T-helper 2 cell (primary cell): ENCODE measurements around the gene SPTBN1.
A peak's percentile ranks its signal among the peaks of the same experiment; 100 is the strongest.

ENCODE experiments used
- DNase-seq, 5 experiments: peaks; one replicate each; pipeline versions ENCODE4 v3.0.0 to v3.0.0-alpha.2; 2012 to 2022

SPTBN1 gene

GRCh38 chr2:54434711-54435110 is 21.4 kb upstream of the SPTBN1 start:
- no peak for DNase-seq

DNA sequence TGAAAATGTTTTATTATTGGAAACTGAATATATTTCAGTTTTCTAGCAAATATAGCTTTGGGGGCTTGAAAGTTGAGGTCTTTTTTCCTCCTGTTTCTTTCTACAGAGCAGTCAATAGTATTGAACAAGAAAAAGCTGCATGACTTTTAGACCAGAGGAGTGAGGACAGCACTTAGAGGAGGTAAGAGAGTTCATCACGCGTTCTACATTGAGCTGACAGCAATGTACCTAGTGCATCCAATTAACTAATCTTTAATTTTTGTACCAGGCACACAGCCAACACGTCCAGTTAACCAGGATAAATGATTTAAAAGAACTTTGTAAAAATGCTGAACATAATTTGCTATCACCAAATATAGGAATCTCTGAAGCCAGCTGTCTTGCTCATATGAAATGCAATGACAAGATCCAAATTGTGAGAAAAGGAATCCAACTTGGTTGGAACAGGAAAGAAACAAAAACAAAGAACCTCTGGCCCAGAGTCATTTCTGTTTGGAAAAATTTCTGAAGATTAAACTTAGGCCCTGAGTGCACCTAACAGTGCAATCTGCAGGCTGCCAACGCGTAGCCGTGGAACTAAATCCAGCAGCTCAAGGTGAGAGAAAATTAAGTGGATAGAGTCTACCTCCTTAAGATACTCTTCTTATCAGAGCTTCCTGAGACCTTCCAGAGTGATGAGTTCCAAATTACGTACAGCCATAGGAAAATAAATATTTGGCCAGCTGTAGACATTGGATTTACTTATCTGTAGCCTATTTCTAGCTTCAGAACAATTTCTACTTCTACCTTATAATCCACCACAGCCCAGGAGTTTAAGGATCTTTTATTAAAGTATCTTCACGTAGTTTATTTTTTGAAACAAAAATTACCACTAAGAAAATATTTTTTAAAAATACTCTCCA is 20.6 kb upstream of the SPTBN1 start:
- DNase-seq: no peak

GRCh38 chr2:54437588-54437987 is 18.5 kb upstream of the SPTBN1 start:
- peak in 1 of 5 experiments; percentile 37 for DNase-seq

- DNase-seq: no peak
Observed at GRCh38 chr2:54438271-54438670, 17.9 kb upstream of the SPTBN1 start.

DNA sequence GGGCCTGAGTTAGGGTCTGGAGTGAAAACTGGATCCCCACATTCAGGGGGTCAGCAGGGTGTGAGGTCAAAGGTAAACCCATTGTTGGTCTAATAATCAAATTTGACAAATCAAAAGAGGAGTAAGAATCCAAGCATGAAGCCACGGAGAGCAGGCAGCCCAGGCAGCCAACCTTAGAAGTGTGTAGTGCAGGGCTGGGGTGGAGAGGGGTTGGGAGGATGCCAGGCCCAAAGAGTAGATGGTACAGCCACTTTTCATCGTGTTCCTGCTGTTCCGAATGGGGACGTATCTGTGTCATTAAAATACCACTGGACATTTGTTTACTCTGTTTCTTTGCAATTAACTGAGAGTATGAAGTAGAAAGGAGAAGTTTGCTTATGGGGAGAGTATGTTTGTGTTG is 16.5 kb upstream of the SPTBN1 start:
- DNase-seq: no peak

GRCh38 chr2:54440050-54440449 is 16.1 kb upstream of the SPTBN1 start:
- DNase-seq: no peak

DNA sequence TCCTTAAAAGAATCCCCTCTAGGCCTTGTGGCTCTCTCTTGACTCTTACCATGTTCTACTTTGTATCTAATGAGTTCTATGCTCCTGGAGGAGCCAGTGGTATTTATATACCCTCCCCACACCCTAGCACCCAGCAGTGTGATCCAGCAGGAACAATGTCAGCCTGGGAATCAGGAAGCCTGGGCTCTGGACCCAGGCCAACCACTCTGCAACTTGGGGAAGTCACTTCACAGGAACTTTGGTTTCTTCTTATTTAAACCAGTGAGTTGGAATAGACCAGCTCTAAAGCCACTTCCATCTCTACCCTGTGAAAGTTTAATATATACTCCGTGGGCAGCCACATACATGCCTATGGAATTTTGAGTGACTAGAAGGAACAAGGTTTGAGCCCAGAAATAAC is 11.6 kb upstream of the SPTBN1 start:
- no peak for DNase-seq

DNA sequence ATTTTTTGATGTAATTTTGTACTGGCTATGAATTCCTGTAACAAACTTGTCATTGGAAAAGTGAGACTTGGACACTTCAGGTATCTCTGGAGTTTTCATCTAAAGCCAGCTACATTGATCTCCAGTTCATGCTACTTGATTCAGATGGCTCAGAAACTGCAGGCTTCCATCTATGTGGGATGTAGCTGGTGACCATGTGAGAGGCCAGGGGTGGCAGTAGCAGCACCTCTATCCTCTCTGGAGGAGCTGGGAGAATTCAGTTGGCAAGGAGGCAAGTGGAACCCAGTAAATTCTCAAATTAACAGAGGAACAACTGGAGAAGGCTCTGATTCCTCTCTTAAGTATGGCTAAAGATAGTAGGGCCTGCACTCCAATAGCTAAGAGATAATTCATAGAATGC is 10.0 kb upstream of the SPTBN1 start:
- DNase-seq: no peak

DNA sequence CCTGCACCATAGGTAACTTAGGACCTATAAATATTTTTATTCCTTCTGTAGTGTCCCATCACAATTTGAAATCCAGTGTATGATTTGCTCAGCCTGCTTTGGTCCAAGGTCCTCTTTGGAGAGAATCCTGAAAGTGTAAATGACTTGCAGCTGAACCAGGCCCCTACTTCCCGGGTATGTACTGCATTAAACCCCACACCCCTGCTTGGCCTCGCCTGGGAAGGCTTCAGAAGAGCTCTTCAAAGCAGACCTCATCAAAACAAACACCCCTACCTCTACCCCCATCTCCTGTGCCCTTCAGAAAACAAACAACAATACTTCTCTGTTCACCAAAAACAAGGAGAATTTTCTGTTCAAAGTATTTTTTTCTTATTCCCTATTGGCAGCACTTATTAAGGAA is 9.5 kb upstream of the SPTBN1 start:
- DNase-seq: no peak

- no peak for DNase-seq
Observed at GRCh38 chr2:54454548-54455130, 1.5 kb upstream of the SPTBN1 start.

- no peak for DNase-seq
Observed at GRCh38 chr2:54455131-54455562, 980 bp upstream of the SPTBN1 start.

- DNase-seq: no peak
Observed at GRCh38 chr2:54456362-54456611, 160 bp downstream of the SPTBN1 start.

- peak in 1 of 5 experiments; percentile 19 for DNase-seq
Observed at GRCh38 chr2:54456612-54457322, 640 bp downstream of the SPTBN1 start.

- peak in 1 of 5 experiments; percentile 37 for DNase-seq
Observed at GRCh38 chr2:54457323-54458023, 1.3 kb downstream of the SPTBN1 start.

- peak in 1 of 5 experiments; percentile 4 for DNase-seq
Observed at GRCh38 chr2:54459037-54459441, 2.9 kb downstream of the SPTBN1 start.

GRCh38 chr2:54461261-54461660 is 5.1 kb downstream of the SPTBN1 start:
- no peak for DNase-seq

GRCh38 chr2:54464341-54464740 is 8.2 kb downstream of the SPTBN1 start:
- no peak for DNase-seq

DNA sequence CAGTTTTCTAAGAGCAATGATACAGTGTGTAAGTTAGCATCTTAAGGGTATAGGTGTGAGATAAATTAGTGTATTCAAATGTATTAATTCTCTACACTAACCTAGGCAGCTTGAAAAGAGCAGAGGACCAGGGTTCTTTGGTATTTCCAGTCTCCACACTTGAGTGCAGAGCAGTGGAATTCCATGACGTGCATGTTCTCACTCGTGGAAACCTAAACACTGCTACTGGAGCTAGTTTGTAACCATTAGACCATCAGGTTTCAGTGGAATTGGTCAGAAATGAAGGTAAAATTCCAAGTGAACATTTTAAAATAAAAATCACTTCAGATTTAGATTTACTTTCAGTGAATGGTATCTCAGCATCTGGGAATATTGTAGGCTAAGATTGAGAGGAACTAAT is 9.0 kb downstream of the SPTBN1 start:
- no peak for DNase-seq

DNA sequence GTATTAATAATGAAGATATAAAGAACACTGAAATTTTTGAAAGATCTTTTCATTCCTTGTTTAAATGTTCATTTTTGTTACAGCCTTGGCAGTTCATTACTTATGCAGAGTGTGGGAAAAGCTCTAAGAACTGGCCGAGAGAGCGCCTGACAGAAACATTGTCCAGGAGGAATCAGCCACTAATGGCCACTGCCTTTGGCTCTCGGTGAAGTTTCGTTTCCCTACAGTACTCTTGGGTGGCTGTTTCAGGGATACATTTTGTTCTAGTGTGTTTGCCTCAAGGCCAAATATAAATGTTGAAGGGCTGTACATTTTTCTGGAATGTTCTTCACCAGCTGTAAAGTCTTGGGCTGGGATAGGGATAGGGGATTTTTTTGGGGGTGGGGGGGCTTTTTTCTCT is 10.7 kb downstream of the SPTBN1 start:
- no peak for DNase-seq

- no peak for DNase-seq
Observed at GRCh38 chr2:54468673-54469072, 12.5 kb downstream of the SPTBN1 start.

DNA sequence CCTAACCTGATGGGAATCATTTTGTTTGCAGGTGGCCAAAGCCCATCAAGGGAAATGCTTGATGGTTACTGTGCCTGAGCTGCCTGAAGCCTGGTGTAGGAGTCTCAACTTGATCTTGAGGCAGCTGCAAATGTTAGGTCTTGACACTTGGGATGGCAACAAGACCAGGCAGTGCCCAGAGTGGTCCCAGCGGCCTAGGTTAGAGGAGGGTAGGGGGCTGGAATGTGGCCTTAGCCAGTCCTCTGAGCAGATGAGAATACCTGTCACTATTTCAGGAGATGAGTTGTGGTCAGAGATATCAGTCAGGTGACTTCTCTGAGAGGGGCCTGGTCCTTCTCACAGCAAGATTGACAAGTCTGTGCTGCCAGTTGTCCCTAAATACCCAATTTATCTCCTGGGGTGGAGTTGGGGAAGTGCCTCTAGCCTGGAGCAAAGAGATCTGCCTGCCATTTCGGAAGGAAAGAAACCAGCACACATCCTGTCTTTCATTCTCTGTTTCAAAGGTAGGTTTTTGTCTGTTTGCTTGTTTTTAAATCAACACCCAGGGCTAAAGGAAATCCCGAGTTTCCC is 13.4 kb downstream of the SPTBN1 start:
- DNase-seq: no peak

DNA sequence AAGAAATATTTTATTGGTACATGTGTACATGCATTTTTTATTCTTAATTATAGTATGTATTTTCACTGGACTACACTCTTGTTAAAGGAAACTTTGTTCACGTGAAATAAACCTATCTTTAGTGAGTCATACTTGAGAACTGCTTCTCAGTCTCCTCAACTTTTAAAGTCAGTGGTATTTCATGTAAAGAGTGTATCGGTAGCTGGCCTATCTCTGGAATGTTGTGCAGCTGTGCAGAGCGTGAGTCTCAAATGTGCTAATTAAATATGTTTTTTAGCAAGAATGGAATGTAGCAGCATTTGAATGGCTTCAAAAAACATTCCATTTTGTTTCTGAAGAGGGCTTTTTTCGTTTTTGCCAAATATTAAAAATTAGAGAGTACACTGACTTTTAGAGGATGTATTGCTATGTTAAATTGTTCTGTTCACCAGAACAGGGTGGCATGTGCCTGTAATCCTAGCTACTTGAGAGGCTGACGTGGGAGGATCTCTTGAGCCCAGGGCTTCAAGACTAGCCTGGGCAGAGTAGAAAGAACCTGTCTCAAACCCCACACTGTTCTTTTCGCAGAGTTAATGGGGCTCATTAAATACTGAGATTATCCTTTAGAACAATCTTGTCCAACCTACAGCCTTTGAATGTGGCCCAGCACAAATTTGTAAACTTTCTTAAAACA is 14.3 kb downstream of the SPTBN1 start:
- no peak for DNase-seq
